Cardiac muscle cell (in vitro differentiated cells and primary cell): ENCODE measurements around the gene CAMKMT. TPM values are rescaled to one million over a fixed set of nuclear protein-coding genes. Genes with fewer than 3 reads are reported as not detected.
"Not testable (repeated sequence)": the region's sequence is repeated elsewhere in the genome, so short reads cannot be mapped to it uniquely, and the experiment has no call there.

Experiments used
- DNase-seq, 2 donors: peaks; one replicate each; pipeline versions ENCODE4 v3.0.0 to v3.0.0-alpha.2; 2010 to 2017; ENCODE audit warnings: low read depth in 1 of 2, low spot score in 1 of 2
- H3K27ac ChIP-seq: fragments of 200-600 bp; sonication (generic); 2 replicates; pipeline ENCODE4 v1.5.1; 2016
- H3K27me3 ChIP-seq: fragments of 200-600 bp; sonication (generic); 2 replicates; pipeline ENCODE4 v1.6.0; 2016; ENCODE audit warnings: control low read depth
- H3K36me3 ChIP-seq: fragments of 200-600 bp; sonication (generic); 2 replicates; pipeline ENCODE4 v1.5.1; 2016; ENCODE audit warnings: control low read depth
- H3K4me1 ChIP-seq: fragments of 200-600 bp; sonication (generic); 2 replicates; pipeline ENCODE4 v1.8.1; 2017; ENCODE audit warnings: low read depth, mild to moderate bottlenecking, mixed run types
- H3K4me3 ChIP-seq: fragments of 200-600 bp; sonication (generic); 2 replicates; pipeline ENCODE4 v1.5.1; 2016; ENCODE audit warnings: mild to moderate bottlenecking
- H3K9me3 ChIP-seq: fragments of 200-600 bp; sonication (generic); 2 replicates; pipeline ENCODE4 v1.5.1; 2017; ENCODE audit warnings: low read depth, mild to moderate bottlenecking, control low read depth
- CTCF ChIP-seq: IDR thresholded peaks from 2 replicates; pipeline ENCODE4 v1.5.1; 2012; ENCODE audit warnings: low read depth, mild to moderate bottlenecking, low read length
- polyA plus RNA-seq: library from polyadenylated mRNA; unstranded; fragments of >200 nt; fragmentation: Nextera tagmentation; extraction: Ambion mirVana; gene quantifications from 2 replicates; pipeline ENCODE4 v1.2.1, GENCODE V29; 2016
- total RNA-seq: library from RNA; depleted of rRNA; stranded (reverse); fragments of >200 nt; gene quantifications from 2 replicates; pipeline ENCODE4 v1.2.3, GENCODE V29; 2016

The CAMKMT gene
- total and polyA plus RNA-seq, 2 experiments from 2014 or later, result 16.9 to 20.6 TPM

GRCh38 chr2:44582363-44583008 lies 220.7 kb downstream of the CAMKMT start:
- DNase-seq, result peak in 1 of 2 donors; percentile 57

GRCh38 chr2:44595615-44596014 lies 233.9 kb downstream of the CAMKMT start:
- not testable (repeated sequence) for H3K27me3 ChIP-seq, H3K9me3 ChIP-seq, H3K4me3 ChIP-seq, H3K27ac ChIP-seq, H3K4me1 ChIP-seq, DNase-seq, H3K36me3 ChIP-seq

More at GRCh38 chr2:44582363-44583008, 220.7 kb downstream of the CAMKMT start:
- no peak for TF ChIP-seq CTCF
- H3K4me3 ChIP-seq, result no peak overlapping the region
- no peaks in the 10 kb centered on the region for H3K36me3 ChIP-seq
- H3K27ac ChIP-seq, result no peak overlapping the region
- no peaks in the 10 kb centered on the region for H3K4me1 ChIP-seq
- H3K9me3 ChIP-seq, result no peaks in the 10 kb centered on the region
- no peaks in the 10 kb centered on the region for H3K27me3 ChIP-seq

- DNase-seq, result peak in 1 of 2 donors; percentile 4
- TF ChIP-seq CTCF, result no peak
- H3K27ac ChIP-seq, result no peak overlapping the region
- no peaks in the 10 kb centered on the region for H3K4me1 ChIP-seq
- no peak overlapping the region for H3K4me3 ChIP-seq
- no peaks in the 10 kb centered on the region for H3K27me3 ChIP-seq
- no peaks in the 10 kb centered on the region for H3K9me3 ChIP-seq
- no peaks in the 10 kb centered on the region for H3K36me3 ChIP-seq
These were observed 235.0 kb downstream of the CAMKMT start for GRCh38 chr2:44596537-44597320.

GRCh38 chr2:44598330-44599119 lies 236.8 kb downstream of the CAMKMT start:
- Histone ChIP-seq H3K4me1 (no peaks in the 10 kb centered on the region), H3K27ac (no peak overlapping the region), H3K27me3 (no peaks in the 10 kb centered on the region), H3K4me3 (no peak overlapping the region), H3K36me3 (no peaks in the 10 kb centered on the region), H3K9me3 (no peaks in the 10 kb centered on the region)
- no peak for TF ChIP-seq CTCF
- DNase-seq, result no peak

- Histone ChIP-seq H3K27me3 (no peaks in the 10 kb centered on the region), H3K4me1 (no peaks in the 10 kb centered on the region), H3K4me3 (no peak overlapping the region), H3K36me3 (no peaks in the 10 kb centered on the region), H3K27ac (no peak overlapping the region), H3K9me3 (no peaks in the 10 kb centered on the region)
- no peak for TF ChIP-seq CTCF
- DNase-seq, result no peak
These were observed 237.4 kb downstream of the CAMKMT start for GRCh38 chr2:44599130-44599529.
